Body of pancreas (tissue), 4 donors: ENCODE results near the gene MYPOP. TPM values are rescaled to one million over a fixed set of nuclear protein-coding genes. Genes with fewer than 3 reads are reported as not detected.

Experiments
- ATAC-seq: fragments of 150-250 bp; one replicate; pipeline ENCODE4 v1.9.1; 2016
- DNase-seq, 4 donors: peaks; one replicate each; pipeline ENCODE4 v3.0.0-alpha.2; 2019
- H3K27ac ChIP-seq, 4 donors: fragments of 200-600 bp; sonication (generic); 1 replicate in 3 of 4; 2 replicates in 1 of 4; pipeline versions ENCODE4 v1.5.1 to v1.6.1; 2016 to 2019; ENCODE audit warnings: mild to moderate bottlenecking in 1 of 4, mixed read lengths in 1 of 4, moderate library complexity in 1 of 4
- H3K27me3 ChIP-seq, 2 donors: fragments of 200-600 bp; sonication (generic); one replicate each; pipeline ENCODE4 v1.6.0; 2016; ENCODE audit warnings: mild to moderate bottlenecking in 1 of 2
- H3K36me3 ChIP-seq, 2 donors: fragments of 200-600 bp; sonication (generic); replicated peaks in 1 of 2; 2 replicates each; pipeline ENCODE4 v1.5.1; 2016; ENCODE audit warnings: low read depth in 2 of 2; ENCODE audit not compliant: insufficient read depth in 1 of 2
- H3K4me1 ChIP-seq: fragments of 200-600 bp; sonication (generic); one replicate; pipeline ENCODE4 v1.6.0; 2016
- H3K4me3 ChIP-seq, 2 donors: fragments of 200-600 bp; sonication (generic); 1 replicate in 1 of 2; 2 replicates in 1 of 2; pipeline ENCODE4 v1.5.1; 2016 to 2019
- H3K9me3 ChIP-seq, 3 donors: fragments of 200-600 bp; sonication (generic); 1 replicate in 2 of 3; 2 replicates in 1 of 3; pipeline ENCODE4 v1.5.1; 2016
- POLR2A ChIP-seq, 3 donors: fragments of 450-650 bp; IDR thresholded peaks; one replicate each; pipeline ENCODE4 v1.6.1; 2016; ENCODE audit warnings: antibody characterized with exemption in 3 of 3, mild to moderate bottlenecking in 2 of 3
- WGBS, 2 donors: methylation state at CpG; one replicate each; pipeline ENCODE4 v1.1.5; 2017; 5-methylcytosine and 5-hydroxymethylcytosine counted together
- intact Hi-C: fragments of 100-400 bp; cut with DNase I; formaldehyde crosslinking; loops from one replicate; pipeline ENCODE4 v1.15.1; 2023
- total RNA-seq, 2 donors: library from RNA; depleted of rRNA; stranded (reverse); fragments of >200 nt; gene quantifications; one replicate each; pipeline ENCODE4 v1.1.0, GENCODE V29; 2016
- TF ChIP-seq, protein P1 (sequence below), 7 experiments: fragments of 450-650 bp in 4 of 7; fragments of 200-600 bp in 3 of 7; sonication (generic) in 3 of 7; IDR thresholded peaks; one replicate each; pipeline ENCODE4 v1.5.1; 2016 to 2019; ENCODE audit warnings: antibody characterized with exemption in 7 of 7

MYPOP gene
- 10 to 100 TPM in 1 of 2 donors, 1 to 10 TPM in 1; 6.7 to 13.5 TPM for total RNA-seq

DNA sequence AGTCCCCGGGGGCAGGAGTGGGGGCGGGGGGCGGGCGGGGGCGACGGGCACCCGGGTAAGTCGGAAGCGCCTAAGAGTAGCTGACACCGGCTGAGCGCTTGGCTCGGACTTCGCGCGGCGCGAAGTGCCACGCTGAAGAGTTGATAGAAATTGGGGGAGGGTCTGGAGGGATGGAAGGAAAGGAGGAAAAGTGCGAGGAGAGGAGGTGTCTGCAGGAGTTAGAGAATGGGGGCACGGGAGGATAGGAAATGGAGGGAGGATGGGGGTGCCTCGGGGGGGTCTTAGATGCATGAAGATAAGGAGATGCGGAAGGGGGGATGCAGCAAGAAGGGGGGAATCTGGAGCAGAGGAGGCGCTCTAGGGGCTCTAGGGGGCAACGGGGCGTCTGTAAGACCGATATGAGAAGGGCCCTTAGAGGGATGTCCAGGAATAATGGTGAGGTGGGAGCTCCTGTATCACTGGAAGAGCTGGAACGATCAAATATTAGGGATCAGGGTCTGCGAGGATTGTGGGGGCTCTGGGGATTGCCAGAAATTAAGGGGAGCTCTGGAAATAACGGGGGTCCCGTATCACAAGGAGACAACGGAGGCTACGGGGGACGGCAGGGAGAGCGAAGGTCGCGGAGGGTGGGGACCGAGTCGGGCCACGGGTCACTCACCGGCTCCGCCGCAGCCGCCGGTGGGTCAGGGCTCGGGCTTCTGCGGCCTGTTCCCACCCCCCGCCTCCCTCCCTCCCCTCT lies at the start of gene MYPOP:
Gene MYPOP (minus strand): TSS at position 702 of the 739 bp plus-strand sequence. CDS start 840 bp downstream, outside the sequence.
- Histone ChIP-seq H3K9me3 (no peaks in the 10 kb centered on the region), H3K4me1 (peaks cover 30% of the 10 kb centered on the region), H3K4me3 (peak within 1 kb of the TSS; percentile 32 to 50), H3K27ac (peak within 1 kb of the TSS; percentile 17 to 76 (median 62)), H3K27me3 (no peaks in the 10 kb centered on the region), H3K36me3 (peaks cover 0 to 4% of the 10 kb centered on the region in 2 donors)
- peak; percentile 23 to 60 (median 46) for TF ChIP-seq POLR2A (IDR thresholded peaks at IDR 0.05)
- TF ChIP-seq, protein P1, sequence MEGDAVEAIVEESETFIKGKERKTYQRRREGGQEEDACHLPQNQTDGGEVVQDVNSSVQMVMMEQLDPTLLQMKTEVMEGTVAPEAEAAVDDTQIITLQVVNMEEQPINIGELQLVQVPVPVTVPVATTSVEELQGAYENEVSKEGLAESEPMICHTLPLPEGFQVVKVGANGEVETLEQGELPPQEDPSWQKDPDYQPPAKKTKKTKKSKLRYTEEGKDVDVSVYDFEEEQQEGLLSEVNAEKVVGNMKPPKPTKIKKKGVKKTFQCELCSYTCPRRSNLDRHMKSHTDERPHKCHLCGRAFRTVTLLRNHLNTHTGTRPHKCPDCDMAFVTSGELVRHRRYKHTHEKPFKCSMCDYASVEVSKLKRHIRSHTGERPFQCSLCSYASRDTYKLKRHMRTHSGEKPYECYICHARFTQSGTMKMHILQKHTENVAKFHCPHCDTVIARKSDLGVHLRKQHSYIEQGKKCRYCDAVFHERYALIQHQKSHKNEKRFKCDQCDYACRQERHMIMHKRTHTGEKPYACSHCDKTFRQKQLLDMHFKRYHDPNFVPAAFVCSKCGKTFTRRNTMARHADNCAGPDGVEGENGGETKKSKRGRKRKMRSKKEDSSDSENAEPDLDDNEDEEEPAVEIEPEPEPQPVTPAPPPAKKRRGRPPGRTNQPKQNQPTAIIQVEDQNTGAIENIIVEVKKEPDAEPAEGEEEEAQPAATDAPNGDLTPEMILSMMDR (IDR thresholded peaks at IDR 0.05) = no peak
- DNase-seq (no peak), ATAC-seq (no peak)
- intact Hi-C loops = no loop called here
- 0 to 1% methylated on average over 29 to 41 of the region's 47 CpGs for WGBS, 2 donors

DNA sequence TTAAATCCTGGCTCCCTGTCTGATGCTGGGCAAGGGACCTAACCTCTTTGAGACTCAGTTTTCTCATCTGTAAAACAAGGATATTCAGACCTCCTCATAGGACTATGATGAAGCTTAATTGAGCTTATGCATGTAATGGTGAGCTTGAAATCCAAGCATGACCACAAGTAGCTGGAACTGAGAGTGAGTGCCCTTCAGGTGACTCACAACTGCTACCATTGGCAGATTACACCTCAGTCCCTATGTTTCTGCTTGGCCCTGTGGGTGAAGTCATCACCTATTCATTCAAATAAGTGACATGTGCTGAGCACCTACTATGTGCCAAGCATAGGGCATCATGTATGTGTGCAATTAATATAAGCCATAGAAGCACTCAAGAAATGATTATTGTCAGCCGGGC lies 45.5 kb upstream of the MYPOP start:
- WGBS, 2 donors = 89 to 100% methylated on average over 1 of the region's 1 CpG
- ATAC-seq = no peak

DNA sequence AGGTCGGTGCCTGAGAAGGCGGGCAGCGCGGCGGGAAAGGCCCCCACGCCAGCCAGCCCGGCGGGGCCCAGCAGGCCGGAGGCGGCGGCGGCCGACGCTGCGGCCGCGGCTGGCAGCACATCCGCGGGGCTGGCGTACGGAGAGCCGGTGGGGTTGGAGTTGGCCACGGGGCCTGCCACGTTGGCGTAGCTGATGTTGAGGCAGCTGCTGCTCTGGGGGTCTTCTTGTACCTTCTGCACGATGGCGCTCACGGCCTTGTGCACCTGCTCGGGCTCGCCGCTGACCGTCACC lies 38.0 kb upstream of the MYPOP start:
- no peak for TF ChIP-seq POLR2A (IDR thresholded peaks at IDR 0.05)
- TF ChIP-seq, protein P1 (IDR thresholded peaks at IDR 0.05) = no peak
- peaks cover 0 to 4% of the 10 kb centered on the region in 2 donors for H3K27me3 ChIP-seq
- DNase-seq (no peak), ATAC-seq (no peak)
- no peak overlapping the region for H3K4me3 ChIP-seq
- no peak overlapping the region for H3K27ac ChIP-seq
- WGBS, 2 donors = 70 to 80% methylated on average over 4 to 23 of the region's 32 CpGs
- H3K36me3 ChIP-seq = no peaks in the 10 kb centered on the region
- no peaks in the 10 kb centered on the region for H3K9me3 ChIP-seq
- H3K4me1 ChIP-seq = peaks cover 3% of the 10 kb centered on the region
- intact Hi-C loops = no loop called here

More for the DNA sequence above, 45.5 kb upstream of the MYPOP start:
- H3K9me3 ChIP-seq = no peaks in the 10 kb centered on the region
- no peak overlapping the region for H3K4me3 ChIP-seq
- intact Hi-C loops = no loop called here
- no peak overlapping the region for H3K27ac ChIP-seq
- no peaks in the 10 kb centered on the region for H3K36me3 ChIP-seq
- no peaks in the 10 kb centered on the region for H3K27me3 ChIP-seq
- no peak for TF ChIP-seq POLR2A (IDR thresholded peaks at IDR 0.05)
- TF ChIP-seq, protein P1 (IDR thresholded peaks at IDR 0.05) = no peak
- H3K4me1 ChIP-seq = peaks cover 7% of the 10 kb centered on the region
- DNase-seq = no peak

DNA sequence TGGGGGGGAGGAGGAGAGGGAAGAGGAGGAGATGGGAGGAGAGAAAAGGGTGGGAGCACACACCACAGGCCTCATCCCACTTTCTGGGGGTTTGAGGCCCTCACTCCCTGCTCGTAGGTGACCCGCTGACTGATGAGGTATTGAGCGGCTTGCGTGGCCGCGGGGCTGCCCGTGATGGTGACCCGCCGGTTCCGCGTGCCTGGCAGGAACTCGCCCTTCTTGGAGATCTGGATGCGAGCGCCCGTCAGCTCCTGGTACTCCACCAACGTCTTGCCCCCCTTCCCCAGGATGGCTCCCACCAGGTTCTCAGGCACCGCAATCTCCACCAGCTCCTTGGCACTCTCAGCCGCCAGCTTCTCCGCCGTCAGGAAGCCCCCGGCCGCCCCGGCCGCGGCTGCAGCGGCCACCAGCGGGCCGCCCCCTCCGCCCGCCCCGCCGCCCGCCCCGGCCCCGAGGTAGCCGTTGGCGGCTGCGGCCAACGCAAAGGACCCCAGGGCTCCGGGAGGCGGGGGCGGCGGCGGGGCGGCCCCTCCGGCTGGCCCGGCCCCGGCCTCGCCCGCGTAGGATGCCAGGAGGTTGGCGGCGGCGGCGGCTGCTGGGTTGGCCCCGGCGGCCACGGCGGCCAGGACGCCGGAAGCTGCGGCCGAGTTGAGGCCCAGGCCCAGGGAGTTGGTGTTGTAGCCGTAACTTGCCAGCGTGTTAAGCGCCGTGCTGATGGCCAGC lies 37.5 kb upstream of the MYPOP start:
- WGBS, 2 donors = 47 to 52% methylated on average over 6 to 34 of the region's 67 CpGs
- H3K36me3 ChIP-seq = no peaks in the 10 kb centered on the region
- no peaks in the 10 kb centered on the region for H3K9me3 ChIP-seq
- intact Hi-C loops = no loop called here
- H3K27ac ChIP-seq = no peak overlapping the region
- H3K4me1 ChIP-seq = peaks cover 3% of the 10 kb centered on the region
- ATAC-seq = no peak
- H3K27me3 ChIP-seq = peaks cover 0 to 4% of the 10 kb centered on the region in 2 donors
- TF ChIP-seq POLR2A (IDR thresholded peaks at IDR 0.05) = no peak
- TF ChIP-seq, protein P1 (IDR thresholded peaks at IDR 0.05) = no peak
- DNase-seq = no peak
- H3K4me3 ChIP-seq = no peak overlapping the region
